ENCODE results near the gene UQCRHL.

DNA sequence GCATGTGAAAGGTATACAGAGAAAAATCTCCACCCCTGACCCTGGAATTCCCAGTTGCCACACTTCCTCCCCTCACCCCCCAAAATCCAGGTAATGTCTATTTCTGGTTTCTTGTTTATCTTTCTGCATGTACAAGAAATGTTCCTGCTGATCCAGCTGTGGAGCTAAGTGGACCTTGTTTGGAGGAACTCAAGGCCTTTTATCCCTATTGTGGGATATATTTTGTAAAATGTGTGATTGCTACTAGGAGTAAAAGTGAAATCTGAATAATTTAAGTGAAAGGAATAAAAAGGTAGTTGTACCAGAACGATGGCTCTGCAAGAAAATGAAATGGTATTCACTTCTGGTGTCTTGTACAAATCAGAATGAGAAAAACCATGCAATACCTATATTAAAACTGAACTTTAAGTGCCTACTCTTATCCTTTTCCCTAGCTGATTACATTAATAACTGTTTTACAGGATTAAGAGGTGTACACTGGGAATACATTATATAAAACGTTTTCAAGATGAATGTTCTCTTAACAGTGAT is 43.1 kb upstream of the UQCRHL start:
- TF ChIP-seq, protein P1, sequence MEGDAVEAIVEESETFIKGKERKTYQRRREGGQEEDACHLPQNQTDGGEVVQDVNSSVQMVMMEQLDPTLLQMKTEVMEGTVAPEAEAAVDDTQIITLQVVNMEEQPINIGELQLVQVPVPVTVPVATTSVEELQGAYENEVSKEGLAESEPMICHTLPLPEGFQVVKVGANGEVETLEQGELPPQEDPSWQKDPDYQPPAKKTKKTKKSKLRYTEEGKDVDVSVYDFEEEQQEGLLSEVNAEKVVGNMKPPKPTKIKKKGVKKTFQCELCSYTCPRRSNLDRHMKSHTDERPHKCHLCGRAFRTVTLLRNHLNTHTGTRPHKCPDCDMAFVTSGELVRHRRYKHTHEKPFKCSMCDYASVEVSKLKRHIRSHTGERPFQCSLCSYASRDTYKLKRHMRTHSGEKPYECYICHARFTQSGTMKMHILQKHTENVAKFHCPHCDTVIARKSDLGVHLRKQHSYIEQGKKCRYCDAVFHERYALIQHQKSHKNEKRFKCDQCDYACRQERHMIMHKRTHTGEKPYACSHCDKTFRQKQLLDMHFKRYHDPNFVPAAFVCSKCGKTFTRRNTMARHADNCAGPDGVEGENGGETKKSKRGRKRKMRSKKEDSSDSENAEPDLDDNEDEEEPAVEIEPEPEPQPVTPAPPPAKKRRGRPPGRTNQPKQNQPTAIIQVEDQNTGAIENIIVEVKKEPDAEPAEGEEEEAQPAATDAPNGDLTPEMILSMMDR (IDR thresholded peaks at IDR 0.05; ENCODE audit: insufficient read depth, low read depth, low read length): no peak
- TF ChIP-seq EZH2 (IDR thresholded peaks at IDR 0.05; ENCODE audit: insufficient read depth, low read length): no peak
